ENCODE results near the gene NFIA.

NFIA gene

GRCh38 chr1:61160526-61160925 is 78.2 kb downstream of the NFIA start:
- peak; percentile 64 for DNase-seq

GRCh38 chr1:61162520-61163258 is 80.3 kb downstream of the NFIA start:
- DNase-seq, result peak; percentile 81

- no peak for DNase-seq
Observed at GRCh38 chr1:61163355-61163754, 81.0 kb downstream of the NFIA start.

- DNase-seq, result no peak
Observed at GRCh38 chr1:61165402-61165801, 83.0 kb downstream of the NFIA start.

GRCh38 chr1:61167309-61167708 is 84.9 kb downstream of the NFIA start:
- no peak for DNase-seq

GRCh38 chr1:61169045-61169444 is 86.7 kb downstream of the NFIA start:
- DNase-seq, result no peak

GRCh38 chr1:61169634-61170033 is 87.3 kb downstream of the NFIA start:
- no peak for DNase-seq

- peak; percentile 89 for DNase-seq
Observed at GRCh38 chr1:61170328-61171238, 88.2 kb downstream of the NFIA start.

GRCh38 chr1:61171346-61171745 is 89.0 kb downstream of the NFIA start:
- no peak for DNase-seq

- DNase-seq, result no peak
Observed at GRCh38 chr1:61171974-61172373, 89.6 kb downstream of the NFIA start.

GRCh38 chr1:61173118-61173517 is 90.8 kb downstream of the NFIA start:
- no peak for DNase-seq

GRCh38 chr1:61174060-61174795 is 91.9 kb downstream of the NFIA start:
- peak; percentile 57 for DNase-seq

GRCh38 chr1:61175976-61176375 is 93.6 kb downstream of the NFIA start:
- DNase-seq, result peak; percentile 74

GRCh38 chr1:61181067-61182038 is 99.0 kb downstream of the NFIA start:
- peak; percentile 65 for DNase-seq

GRCh38 chr1:61182049-61182448 is 99.7 kb downstream of the NFIA start:
- no peak for DNase-seq

- no peak for DNase-seq
Observed at GRCh38 chr1:61182480-61182879, 100.1 kb downstream of the NFIA start.

GRCh38 chr1:61183471-61184039 is 101.2 kb downstream of the NFIA start:
- no peak for DNase-seq

GRCh38 chr1:61184040-61184713 is 101.8 kb downstream of the NFIA start:
- peak; percentile 76 for DNase-seq

- no peak for DNase-seq
Observed at GRCh38 chr1:61184714-61185106, 102.3 kb downstream of the NFIA start.

- DNase-seq, result no peak
Observed at GRCh38 chr1:61186753-61187152, 104.4 kb downstream of the NFIA start.

All from hematopoietic multipotent progenitor cell treated with erythropoietin and hydrocortisone succinate and interleukin-3 and kit ligand, for 4 days (in vitro differentiated cells).